GM12878 (cell line): ENCODE results near the gene RTN4.

ENCODE experiments used
- CTCF ChIP-seq, 3 experiments: IDR thresholded peaks in 2 of 3; conservative IDR thresholded peaks in 1 of 3; 2 replicates each; pipeline ENCODE4 v1.5.1; 2011; ENCODE audit warnings: low read depth in 3 of 3, low read length in 3 of 3, mild to moderate bottlenecking in 3 of 3, control low read depth in 2 of 3, moderate library complexity in 2 of 3, inconsistent platforms in 1 of 3, mixed read lengths in 1 of 3; ENCODE audit not compliant: control insufficient read depth in 2 of 3, insufficient read depth in 1 of 3; ENCODE audit errors: extremely low read depth in 1 of 3
- EGR1 ChIP-seq, 2 experiments: IDR thresholded peaks; 1 replicate in 1 of 2; 2 replicates in 1 of 2; pipeline ENCODE4 v1.6.1; 2011 to 2012; ENCODE audit warnings: low read depth in 2 of 2, low read length in 2 of 2, borderline replicate concordance in 1 of 2, mild to moderate bottlenecking in 1 of 2, moderate library complexity in 1 of 2
- ESRRA ChIP-seq: IDR thresholded peaks from 2 replicates; pipeline ENCODE4 v1.6.1; 2012; ENCODE audit warnings: mild to moderate bottlenecking, low read length, improper control_type of control experiment
- FOXM1 ChIP-seq: IDR thresholded peaks from 2 replicates; pipeline ENCODE4 v1.6.1; 2012; ENCODE audit warnings: low read depth, mild to moderate bottlenecking, inconsistent platforms, low read length, moderate library complexity
- HCFC1 ChIP-seq: fragments of 150-350 bp; IDR thresholded peaks from 2 replicates; pipeline ENCODE4 v1.6.1; 2014; ENCODE audit warnings: low read length
- MTA3 ChIP-seq: IDR thresholded peaks from 2 replicates; pipeline ENCODE4 v1.6.1; 2012; ENCODE audit warnings: low read length, inconsistent platforms, borderline replicate concordance
- POLR2A ChIP-seq: IDR thresholded peaks from 2 replicates; pipeline ENCODE4 v1.6.1; 2011; ENCODE audit warnings: low read depth, mild to moderate bottlenecking, low read length
- POLR2AphosphoS5 ChIP-seq: IDR thresholded peaks from 2 replicates; pipeline ENCODE4 v1.6.1; 2011; ENCODE audit warnings: mild to moderate bottlenecking, low read length, inconsistent platforms
- TF ChIP-seq, protein P1 (sequence below): IDR thresholded peaks from 2 replicates; pipeline ENCODE4 v1.6.1; 2012; ENCODE audit warnings: low read depth, low read length, improper control_type of control experiment
- TF ChIP-seq, protein P2 (sequence below): IDR thresholded peaks from 2 replicates; pipeline ENCODE4 v1.6.1; 2011; ENCODE audit warnings: mild to moderate bottlenecking, low read depth, low read length, moderate library complexity; ENCODE audit not compliant: insufficient replicate concordance

GRCh38 chr2:55085113-55086040, 35.1 kb upstream of the RTN4 start:
- TF ChIP-seq, protein P1, sequence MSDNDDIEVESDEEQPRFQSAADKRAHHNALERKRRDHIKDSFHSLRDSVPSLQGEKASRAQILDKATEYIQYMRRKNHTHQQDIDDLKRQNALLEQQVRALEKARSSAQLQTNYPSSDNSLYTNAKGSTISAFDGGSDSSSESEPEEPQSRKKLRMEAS, result no peak
- TF ChIP-seq, protein P2, sequence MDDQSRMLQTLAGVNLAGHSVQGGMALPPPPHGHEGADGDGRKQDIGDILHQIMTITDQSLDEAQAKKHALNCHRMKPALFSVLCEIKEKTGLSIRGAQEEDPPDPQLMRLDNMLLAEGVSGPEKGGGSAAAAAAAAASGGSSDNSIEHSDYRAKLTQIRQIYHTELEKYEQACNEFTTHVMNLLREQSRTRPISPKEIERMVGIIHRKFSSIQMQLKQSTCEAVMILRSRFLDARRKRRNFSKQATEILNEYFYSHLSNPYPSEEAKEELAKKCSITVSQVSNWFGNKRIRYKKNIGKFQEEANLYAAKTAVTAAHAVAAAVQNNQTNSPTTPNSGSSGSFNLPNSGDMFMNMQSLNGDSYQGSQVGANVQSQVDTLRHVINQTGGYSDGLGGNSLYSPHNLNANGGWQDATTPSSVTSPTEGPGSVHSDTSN, result no peak
- TF ChIP-seq CTCF (IDR thresholded peaks at IDR 0.05 in 2 of 3, conservative IDR thresholded peaks at IDR 0.05 in 1 of 3; ENCODE audit: control insufficient read depth in 2 of 3, extremely low read depth in 1 of 3, insufficient read depth in 1 of 3, low read depth in 3 of 3, low read length in 3 of 3) (no peak), FOXM1 (no peak), EGR1 (IDR thresholded peaks at IDR 0.05; ENCODE audit: borderline replicate concordance in 1 of 2, low read depth in 2 of 2, low read length in 2 of 2) (no peak), HCFC1 (no peak), POLR2AphosphoS5 (no peak), MTA3 (no peak), POLR2A (no peak), ESRRA (no peak)
